Stimulated activated CD4-positive, alpha-beta T cell treated with anti-CD3 and anti-CD28 coated beads, Interleukin-4, amount 100 ng/mL, for 1 hour (primary cell): ENCODE measurements around the gene FGG.

ENCODE experiments used
- DNase-seq: peaks from one replicate; pipeline ENCODE4 v3.0.0-alpha.2; 2020

The FGG gene

GRCh38 chr4:154585369-154586018, 27.0 kb downstream of the FGG start:
- DNase-seq = no peak

GRCh38 chr4:154584259-154584658, 28.2 kb downstream of the FGG start:
- DNase-seq = no peak

- no peak for DNase-seq
Observed at GRCh38 chr4:154583677-154584076, 28.8 kb downstream of the FGG start.

DNA sequence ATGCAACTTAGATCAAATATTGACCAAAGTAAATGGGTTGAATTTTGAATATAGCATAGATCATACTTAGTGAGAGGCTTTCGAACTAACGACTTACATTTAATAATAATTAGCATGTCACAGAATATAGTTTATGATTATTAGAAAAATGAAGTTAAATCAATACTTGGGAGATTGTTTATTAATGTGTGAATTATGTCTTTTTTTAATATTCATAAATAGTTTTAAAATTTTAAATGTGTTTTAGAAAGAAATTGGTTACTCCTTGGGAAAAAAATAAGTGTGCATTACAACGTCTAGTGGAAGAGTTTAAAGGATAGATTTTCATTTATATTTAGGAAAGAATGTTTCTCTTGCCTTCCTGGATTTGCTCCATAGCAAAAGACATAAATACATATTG, 29.2 kb downstream of the FGG start:
- no peak for DNase-seq

DNA sequence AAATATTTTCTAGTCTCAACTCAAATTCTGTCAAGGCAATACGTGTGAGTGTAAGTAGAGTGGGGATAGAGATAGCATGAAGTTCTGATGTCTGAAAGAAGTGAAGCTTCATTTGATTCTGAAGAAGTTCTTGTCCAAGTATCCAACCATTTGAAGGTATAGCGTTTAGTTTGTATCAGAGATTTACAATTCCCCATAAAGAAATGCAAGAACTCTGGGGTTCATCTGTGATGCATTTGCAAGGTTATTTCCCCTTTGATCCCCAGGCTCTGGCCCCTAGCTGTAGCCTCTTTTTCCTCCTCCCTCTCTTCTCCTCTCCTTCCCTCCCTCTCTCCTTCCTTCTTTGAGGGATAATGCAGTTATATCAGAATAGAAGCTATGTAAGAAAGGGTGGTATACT, 29.7 kb downstream of the FGG start:
- DNase-seq = no peak

- no peak for DNase-seq
Observed at GRCh38 chr4:154579927-154580326, 32.5 kb downstream of the FGG start.

- DNase-seq = no peak
Observed at GRCh38 chr4:154578919-154579318, 33.5 kb downstream of the FGG start.

DNA sequence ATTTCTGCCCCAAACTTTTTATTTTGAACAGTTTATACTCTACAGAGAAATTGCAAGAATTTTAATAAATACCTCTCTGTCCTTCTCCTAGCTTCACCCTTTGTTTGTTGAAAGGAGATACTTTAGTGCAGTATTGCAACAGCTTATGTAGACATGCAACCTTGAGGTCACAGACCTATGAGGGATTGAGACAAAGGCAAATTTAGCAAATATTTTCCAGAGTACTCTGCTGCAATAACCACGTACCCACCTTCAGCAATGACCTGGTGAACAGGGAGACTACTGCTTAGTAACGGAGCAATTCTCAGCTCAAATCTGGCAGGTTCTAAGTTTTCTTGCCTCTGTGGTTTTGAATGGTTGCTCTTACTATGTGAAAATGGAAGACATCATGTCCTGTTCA, 35.1 kb downstream of the FGG start:
- no peak for DNase-seq

- no peak for DNase-seq
Observed at GRCh38 chr4:154574311-154574710, 38.1 kb downstream of the FGG start.

DNA sequence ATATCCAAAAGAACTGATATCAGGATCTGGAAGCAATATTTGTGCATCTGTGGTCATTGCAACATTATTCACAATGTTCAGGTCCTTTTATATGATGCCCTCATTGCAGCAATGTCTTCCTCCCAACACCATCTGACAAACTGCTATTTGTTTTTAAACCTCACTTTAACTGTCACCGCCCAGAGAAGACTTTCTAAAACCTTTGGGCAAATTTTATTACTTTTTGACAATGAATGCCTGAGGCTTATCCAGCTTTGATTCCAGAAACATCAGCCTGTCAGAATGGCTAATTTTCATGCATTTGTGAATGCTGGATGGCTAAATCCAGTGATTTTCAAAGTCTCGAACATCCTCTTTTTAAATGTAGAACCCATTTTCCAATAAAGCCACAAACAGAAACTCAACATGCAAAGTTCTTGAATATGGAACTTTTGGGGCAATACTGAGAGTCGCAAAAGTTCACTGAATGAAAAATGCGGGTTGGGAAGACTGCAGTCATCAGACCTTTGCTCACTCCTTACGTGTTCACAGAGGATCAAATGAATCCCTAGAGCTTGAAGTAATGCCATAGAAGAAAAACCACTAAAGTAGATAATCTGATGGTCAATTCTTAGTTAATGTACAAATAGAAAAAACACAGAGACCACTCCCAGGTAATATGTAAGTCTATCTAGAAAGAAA, 39.1 kb downstream of the FGG start:
- no peak for DNase-seq

GRCh38 chr4:154569584-154569983, 42.9 kb downstream of the FGG start:
- DNase-seq = no peak

GRCh38 chr4:154569028-154569427, 43.4 kb downstream of the FGG start:
- DNase-seq = no peak

- DNase-seq = no peak
Observed at GRCh38 chr4:154566639-154567204, 45.7 kb downstream of the FGG start.

- DNase-seq = no peak
Observed at GRCh38 chr4:154565704-154566103, 46.8 kb downstream of the FGG start.

GRCh38 chr4:154564311-154564710, 48.1 kb downstream of the FGG start:
- DNase-seq = no peak

DNA sequence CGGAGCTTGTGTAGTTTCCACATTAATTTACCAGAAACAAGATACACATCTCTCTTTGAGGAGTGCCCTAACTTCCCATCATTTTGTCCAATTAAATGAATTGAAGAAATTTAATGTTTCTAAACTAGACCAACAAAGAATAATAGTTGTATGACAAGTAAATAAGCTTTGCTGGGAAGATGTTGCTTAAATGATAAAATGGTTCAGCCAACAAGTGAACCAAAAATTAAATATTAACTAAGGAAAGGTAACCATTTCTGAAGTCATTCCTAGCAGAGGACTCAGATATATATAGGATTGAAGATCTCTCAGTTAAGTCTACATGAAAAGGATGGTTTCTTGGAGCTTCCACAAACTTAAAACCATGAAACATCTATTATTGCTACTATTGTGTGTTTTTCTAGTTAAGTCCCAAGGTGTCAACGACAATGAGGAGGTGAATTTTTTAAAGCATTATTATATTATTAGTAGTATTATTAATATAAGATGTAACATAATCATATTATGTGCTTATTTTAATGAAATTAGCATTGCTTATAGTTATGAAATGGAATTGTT, 49.7 kb downstream of the FGG start, which contains the start of gene FGB:
Gene FGB, plus strand, starts transcription at position 315 of the 558 bp plus-strand sequence. Its CDS starts 8 bp downstream, at position 323.
- no peak for DNase-seq

DNA sequence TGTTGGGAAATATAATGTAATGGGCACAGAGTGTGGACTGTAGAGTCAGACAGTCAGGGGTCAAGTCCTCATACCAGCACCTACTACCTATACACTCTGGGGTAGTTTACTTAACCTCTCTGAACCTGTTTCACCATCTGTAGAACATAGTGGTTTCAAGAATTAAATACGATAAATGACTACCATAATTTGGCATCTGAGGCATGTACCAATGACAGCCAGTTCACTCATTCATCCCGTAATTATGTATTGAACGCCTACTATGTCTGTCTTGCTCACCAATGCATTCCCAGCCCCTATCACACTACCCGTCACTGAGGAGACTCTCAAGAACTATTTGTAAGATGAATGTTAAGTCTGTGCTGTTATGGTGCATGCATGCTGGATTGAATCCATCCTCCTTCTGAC, 51.6 kb downstream of the FGG start:
- no peak for DNase-seq

DNA sequence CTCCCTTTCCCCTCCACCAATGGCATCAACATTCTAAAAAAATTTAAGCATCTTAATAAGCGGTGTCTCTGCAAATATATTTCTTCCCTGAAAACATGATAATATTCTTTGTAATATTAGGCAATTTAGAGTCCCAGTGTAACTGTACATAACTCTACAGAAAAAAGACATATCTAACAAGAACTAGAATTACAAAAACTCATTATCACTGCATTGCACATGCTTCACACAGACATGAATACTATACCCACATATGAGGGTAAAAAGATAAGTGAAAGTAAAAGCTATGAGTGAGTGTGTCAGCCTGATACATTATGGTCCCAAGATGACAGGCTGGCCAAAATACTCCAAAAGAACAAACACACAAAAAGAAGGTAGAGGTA, 52.0 kb downstream of the FGG start:
- no peak for DNase-seq

DNA sequence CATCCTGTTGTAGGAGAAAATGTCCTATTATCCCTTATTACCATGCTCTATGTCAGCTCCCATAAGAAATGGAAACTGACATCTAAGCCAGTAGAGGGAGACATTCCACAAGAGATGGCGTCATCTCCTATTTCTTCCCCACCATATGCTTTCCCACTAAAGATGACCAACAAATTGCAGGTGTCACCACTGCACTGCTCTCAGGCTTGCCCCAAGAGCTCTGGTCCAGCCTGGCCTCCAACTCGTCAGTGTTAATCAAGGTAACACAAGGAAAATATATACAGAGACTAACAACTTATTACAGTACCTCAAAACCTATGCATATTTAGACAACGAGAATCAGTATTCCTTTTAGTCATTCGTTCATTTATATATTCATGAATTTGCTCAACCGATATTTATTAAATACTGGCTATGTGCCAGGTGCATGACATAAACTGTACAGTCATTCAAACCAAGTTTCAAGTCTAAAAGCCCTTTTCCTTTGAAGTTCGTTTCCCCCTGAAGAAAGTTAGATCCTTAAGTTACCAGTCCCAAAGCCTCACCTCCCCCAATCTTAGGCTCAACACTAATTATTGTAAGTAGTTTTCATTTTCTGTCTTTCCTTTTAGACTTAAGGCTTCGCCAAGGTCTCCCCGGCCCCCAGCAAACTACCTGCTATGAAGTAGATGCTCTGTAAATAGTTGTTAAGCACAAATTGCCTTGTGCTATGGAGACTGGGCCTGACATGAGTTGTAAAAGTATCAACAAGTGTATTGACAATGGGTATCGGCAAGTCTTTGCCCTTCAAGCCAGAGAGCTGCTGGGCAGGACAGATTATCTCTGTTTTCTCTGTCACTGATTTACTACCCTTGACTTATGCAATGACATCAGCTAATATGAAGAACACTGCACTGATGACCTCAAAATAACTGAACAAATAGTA, 52.7 kb downstream of the FGG start:
- no peak for DNase-seq

DNA sequence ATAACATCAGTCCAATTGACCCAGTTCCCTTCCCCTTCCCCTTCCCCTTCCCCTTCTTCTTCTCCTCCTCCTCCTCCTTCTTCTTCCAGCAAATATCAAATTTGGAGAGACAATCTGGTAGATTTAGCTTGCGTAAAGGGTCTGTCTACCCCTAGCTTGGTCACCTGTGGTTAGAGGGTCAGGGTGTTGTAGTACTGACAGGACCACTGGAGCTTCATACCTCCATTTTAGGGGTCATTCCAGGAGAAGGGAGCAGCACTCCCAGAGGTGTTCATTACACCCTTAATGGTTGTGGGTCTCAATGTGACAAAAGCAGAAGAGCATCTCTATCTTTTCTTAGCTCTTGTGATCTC, 53.3 kb downstream of the FGG start:
- no peak for DNase-seq
